Measurements from ENCODE around the gene EEFSEC. TPM values are rescaled to one million over a fixed set of nuclear protein-coding genes. Genes with fewer than 3 reads are reported as not detected.

The EEFSEC gene
- total RNA-seq, 1 donor: 5.1 TPM

GRCh38 chr3:128226795-128227395, 73.6 kb downstream of the EEFSEC start:
- Histone ChIP-seq H3K4me2 (ENCODE audit: insufficient read depth, low read length) (no peak overlapping the region), H4K20me1 (ENCODE audit: insufficient read depth, low read length) (peaks cover 11% of the 10 kb centered on the region), H2AFZ (ENCODE audit: low read length) (no peak overlapping the region), H3K27ac (ENCODE audit: low read depth, low read length) (no peak overlapping the region), H3K36me3 (ENCODE audit: insufficient read depth, low read length) (no peaks in the 10 kb centered on the region), H3K4me1 (ENCODE audit: insufficient read depth, low read length) (no peaks in the 10 kb centered on the region), H3K27me3 (ENCODE audit: insufficient read depth, low read length) (no peaks in the 10 kb centered on the region), H3K4me3 (ENCODE audit: insufficient read depth, low read length) (no peak overlapping the region), H3K9me3 (ENCODE audit: low read depth, low read length) (peaks cover 5% of the 10 kb centered on the region), H3K79me2 (ENCODE audit: insufficient read depth, low read length) (no peaks in the 10 kb centered on the region)
- DNase-seq (ENCODE audit: insufficient read length, low spot score, missing footprints): peak; percentile 76
- TF ChIP-seq CTCF (IDR thresholded peaks at IDR 0.05; ENCODE audit: extremely low read depth, low read depth, low read length): peak; percentile 71

- H4K20me1 ChIP-seq (ENCODE audit: insufficient read depth, low read length): peaks cover 11% of the 10 kb centered on the region
- peaks cover 5% of the 10 kb centered on the region for H3K9me3 ChIP-seq (ENCODE audit: low read depth, low read length)
- no peaks in the 10 kb centered on the region for H3K27me3 ChIP-seq (ENCODE audit: insufficient read depth, low read length)
- H2AFZ ChIP-seq (ENCODE audit: low read length): no peak overlapping the region
- no peak for TF ChIP-seq CTCF (IDR thresholded peaks at IDR 0.05; ENCODE audit: extremely low read depth, low read depth, low read length)
- H3K27ac ChIP-seq (ENCODE audit: low read depth, low read length): no peak overlapping the region
- H3K36me3 ChIP-seq (ENCODE audit: insufficient read depth, low read length): no peaks in the 10 kb centered on the region
- H3K4me3 ChIP-seq (ENCODE audit: insufficient read depth, low read length): no peak overlapping the region
- DNase-seq (ENCODE audit: insufficient read length, low spot score, missing footprints): no peak
- H3K79me2 ChIP-seq (ENCODE audit: insufficient read depth, low read length): no peaks in the 10 kb centered on the region
- no peaks in the 10 kb centered on the region for H3K4me1 ChIP-seq (ENCODE audit: insufficient read depth, low read length)
- H3K4me2 ChIP-seq (ENCODE audit: insufficient read depth, low read length): no peak overlapping the region
Observed at GRCh38 chr3:128227507-128227906, 74.2 kb downstream of the EEFSEC start.

GRCh38 chr3:128228366-128228910, 75.2 kb downstream of the EEFSEC start:
- Histone ChIP-seq H3K27me3 (ENCODE audit: insufficient read depth, low read length) (no peaks in the 10 kb centered on the region), H3K4me1 (ENCODE audit: insufficient read depth, low read length) (no peaks in the 10 kb centered on the region), H3K79me2 (ENCODE audit: insufficient read depth, low read length) (no peaks in the 10 kb centered on the region), H3K4me3 (ENCODE audit: insufficient read depth, low read length) (no peak overlapping the region), H3K4me2 (ENCODE audit: insufficient read depth, low read length) (no peak overlapping the region), H3K9me3 (ENCODE audit: low read depth, low read length) (no peaks in the 10 kb centered on the region), H2AFZ (ENCODE audit: low read length) (no peak overlapping the region), H3K36me3 (ENCODE audit: insufficient read depth, low read length) (no peaks in the 10 kb centered on the region), H3K27ac (ENCODE audit: low read depth, low read length) (no peak overlapping the region), H4K20me1 (ENCODE audit: insufficient read depth, low read length) (peaks cover 13% of the 10 kb centered on the region)
- no peak for TF ChIP-seq CTCF (IDR thresholded peaks at IDR 0.05; ENCODE audit: extremely low read depth, low read depth, low read length)
- DNase-seq (ENCODE audit: insufficient read length, low spot score, missing footprints): no peak

GRCh38 chr3:128229106-128229857, 76.0 kb downstream of the EEFSEC start:
- no peak for TF ChIP-seq CTCF (IDR thresholded peaks at IDR 0.05; ENCODE audit: extremely low read depth, low read depth, low read length)
- DNase-seq (ENCODE audit: insufficient read length, low spot score, missing footprints): no peak
- H4K20me1 ChIP-seq (ENCODE audit: insufficient read depth, low read length): peaks cover 15% of the 10 kb centered on the region
- no peaks in the 10 kb centered on the region for H3K79me2 ChIP-seq (ENCODE audit: insufficient read depth, low read length)
- H3K36me3 ChIP-seq (ENCODE audit: insufficient read depth, low read length): no peaks in the 10 kb centered on the region
- H3K9me3 ChIP-seq (ENCODE audit: low read depth, low read length): no peaks in the 10 kb centered on the region
- H2AFZ ChIP-seq (ENCODE audit: low read length): no peak overlapping the region
- no peaks in the 10 kb centered on the region for H3K27me3 ChIP-seq (ENCODE audit: insufficient read depth, low read length)
- no peaks in the 10 kb centered on the region for H3K4me1 ChIP-seq (ENCODE audit: insufficient read depth, low read length)
- no peak overlapping the region for H3K4me3 ChIP-seq (ENCODE audit: insufficient read depth, low read length)
- H3K27ac ChIP-seq (ENCODE audit: low read depth, low read length): no peak overlapping the region
- no peak overlapping the region for H3K4me2 ChIP-seq (ENCODE audit: insufficient read depth, low read length)
